CD4-positive, alpha-beta T cell (primary cell): Measurements from ENCODE around the gene LRP1B. TPM values are rescaled to one million over a fixed set of nuclear protein-coding genes. Genes with fewer than 3 reads are reported as not detected.

Experiments used
- ATAC-seq: fragments of 200-7000 bp; cut with Tn5 transposase; one replicate; pipeline ENCODE4 v1.10.0; 2022; ENCODE audit warnings: mild to moderate bottlenecking; ENCODE audit not compliant: poor library complexity
- CTCF ChIA-PET: fragments of 350-600 bp; sonication (Branson Sonifier 250); formaldehyde crosslinking; loops from one replicate; lab custom pipeline; 2021; ENCODE audit warnings: antibody characterized with exemption, inconsistent platforms; lab: Charles Lee
- POLR2A ChIA-PET: fragments of 350-600 bp; sonication (Branson Sonifier 250); formaldehyde crosslinking; loops from one replicate; lab custom pipeline; 2021; ENCODE audit warnings: antibody characterized with exemption, inconsistent platforms; lab: Charles Lee
- DNase-seq, 14 experiments: peaks; one replicate each; pipeline ENCODE4 v3.0.0-alpha.2; 2013 to 2020; ENCODE audit warnings: mixed read lengths in 2 of 14
- H3K27ac ChIP-seq, 2 donors: one replicate each; pipeline versions ENCODE4 v1.5.1 to v1.7.0; 2013; ENCODE audit warnings: low read length in 2 of 2, low read depth in 1 of 2, mild to moderate bottlenecking in 1 of 2
- H3K27me3 ChIP-seq, 2 experiments: 1 replicate in 1 of 2; 2 replicates in 1 of 2; pipeline versions ENCODE4 v1.6.1 to v1.7.0; 2013; ENCODE audit warnings: low read length in 2 of 2, control low read depth in 1 of 2, mild to moderate bottlenecking in 1 of 2, moderate library complexity in 1 of 2; ENCODE audit not compliant: insufficient read depth in 2 of 2, control insufficient read depth in 1 of 2
- H3K36me3 ChIP-seq: one replicate; pipeline ENCODE4 v1.6.1; 2013; ENCODE audit warnings: low read length, control low read depth; ENCODE audit not compliant: insufficient read depth
- H3K4me1 ChIP-seq: one replicate; pipeline ENCODE4 v1.6.1; 2013; ENCODE audit warnings: low read length, control low read depth; ENCODE audit not compliant: insufficient read depth
- H3K4me3 ChIP-seq: one replicate; pipeline ENCODE4 v1.5.1; 2013; ENCODE audit warnings: mild to moderate bottlenecking, low read length, moderate library complexity
- H3K9me3 ChIP-seq, 2 experiments: 1 replicate in 1 of 2; 2 replicates in 1 of 2; pipeline versions ENCODE4 v1.6.1 to v1.7.0; 2013; ENCODE audit warnings: low read length in 2 of 2, mild to moderate bottlenecking in 2 of 2, control low read depth in 1 of 2, moderate library complexity in 1 of 2; ENCODE audit not compliant: control insufficient read depth in 1 of 2, insufficient read depth in 1 of 2
- H3K27ac Mint-ChIP-seq: one replicate; pipeline ENCODE4 v1.8.0; 2020; ENCODE audit warnings: mixed read lengths
- H3K27me3 Mint-ChIP-seq: one replicate; pipeline ENCODE4 v1.8.0; 2021; ENCODE audit warnings: mixed read lengths
- H3K36me3 Mint-ChIP-seq: one replicate; pipeline ENCODE4 v1.8.0; 2021; ENCODE audit warnings: low read depth, mixed read lengths
- H3K4me1 Mint-ChIP-seq: one replicate; pipeline ENCODE4 v1.8.0; 2021; ENCODE audit warnings: low read depth, mixed read lengths
- H3K4me3 Mint-ChIP-seq: one replicate; pipeline ENCODE4 v1.8.0; 2020; ENCODE audit warnings: mild to moderate bottlenecking, mixed read lengths
- H3K9me3 Mint-ChIP-seq: one replicate; pipeline ENCODE4 v1.8.0; 2020; ENCODE audit warnings: mixed read lengths
- CTCF ChIP-seq: fragments of 200-600 bp; IDR thresholded peaks from one replicate; pipeline ENCODE4 v1.8.0; 2022; ENCODE audit warnings: antibody characterized with exemption, mild to moderate bottlenecking
- intact Hi-C, 2 experiments: fragments of 100-400 bp; cut with DNase I in 1 of 2; cut with micrococcal nuclease in 1 of 2; formaldehyde crosslinking; loops; one replicate each; pipeline versions ENCODE4 v1.15.1 to v1.9.0; 2023 to 2025; cut with DNase I, micrococcal nuclease
- total RNA-seq, 174 experiments: library from RNA in 2 of 174; stranded (reverse) in 2 of 174; gene quantifications; one replicate each; pipeline ENCODE4 v1.2.3 and lab custom pipeline; 2021 to 2026

The LRP1B gene
- total RNA-seq, 2 experiments from 2014 or later = not detected

DNA sequence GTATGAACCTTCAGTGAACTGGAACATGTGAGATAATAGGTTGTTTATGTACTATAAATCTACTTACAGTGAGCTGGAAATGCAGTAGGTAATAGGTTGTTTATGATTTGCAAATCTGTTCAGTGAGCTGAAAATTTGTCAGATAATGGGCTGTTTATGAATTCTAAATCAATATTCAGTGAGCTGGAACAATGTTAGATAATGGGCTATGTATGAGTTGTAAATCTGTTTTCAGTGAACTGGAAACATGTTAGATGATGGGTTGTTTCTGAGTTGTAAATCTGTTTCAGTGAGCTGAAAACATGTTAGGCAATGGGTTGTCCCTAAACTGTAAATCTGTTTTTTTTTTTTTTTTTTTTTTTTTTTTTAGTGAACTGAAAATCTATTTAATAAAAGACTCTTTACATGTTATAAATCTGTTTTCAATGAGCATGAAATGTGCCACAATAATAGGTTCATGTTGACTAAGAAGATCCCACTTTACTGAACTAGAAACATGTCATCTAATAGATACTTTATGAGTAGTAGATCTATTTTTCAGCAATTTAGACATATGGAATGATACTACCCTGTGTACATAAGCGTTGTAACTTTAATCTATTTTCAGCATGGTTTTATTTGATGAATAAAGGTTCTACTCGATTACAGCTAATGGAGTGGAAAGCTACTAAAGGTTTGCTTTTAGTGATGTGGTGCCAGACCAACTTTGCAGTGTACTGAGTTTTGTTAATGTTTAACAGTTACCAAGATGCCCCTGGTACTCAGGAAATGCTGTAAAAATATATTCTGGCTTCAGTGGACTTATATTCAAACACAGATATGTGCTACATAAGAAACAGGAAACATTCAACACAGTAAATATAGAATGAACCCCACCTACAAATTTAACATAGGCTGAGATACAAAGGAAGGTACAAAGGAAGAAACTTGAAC, 1471.8 kb downstream of the LRP1B start:
- ATAC-seq (no peak), DNase-seq (no peak)
- no peak overlapping the region for H3K4me3 ChIP-seq
- no peaks in the 10 kb centered on the region for H3K4me1 ChIP-seq
- ChIA-PET CTCF (no interaction called here), POLR2A (no interaction called here)
- Mint-ChIP-seq H3K4me3 (no peak overlapping the region), H3K27ac (no peak overlapping the region), H3K4me1 (no peaks in the 10 kb centered on the region), H3K9me3 (peaks cover 3% of the 10 kb centered on the region), H3K36me3 (no peaks in the 10 kb centered on the region), H3K27me3 (no peaks in the 10 kb centered on the region)
- intact Hi-C loops = no loop called here
- no peaks in the 10 kb centered on the region for H3K36me3 ChIP-seq
- H3K27ac ChIP-seq = no peak overlapping the region
- H3K9me3 ChIP-seq = peaks cover 0 to 4% of the 10 kb centered on the region in 2 experiments
- no peak for TF ChIP-seq CTCF
- no peaks in the 10 kb centered on the region for H3K27me3 ChIP-seq

DNA sequence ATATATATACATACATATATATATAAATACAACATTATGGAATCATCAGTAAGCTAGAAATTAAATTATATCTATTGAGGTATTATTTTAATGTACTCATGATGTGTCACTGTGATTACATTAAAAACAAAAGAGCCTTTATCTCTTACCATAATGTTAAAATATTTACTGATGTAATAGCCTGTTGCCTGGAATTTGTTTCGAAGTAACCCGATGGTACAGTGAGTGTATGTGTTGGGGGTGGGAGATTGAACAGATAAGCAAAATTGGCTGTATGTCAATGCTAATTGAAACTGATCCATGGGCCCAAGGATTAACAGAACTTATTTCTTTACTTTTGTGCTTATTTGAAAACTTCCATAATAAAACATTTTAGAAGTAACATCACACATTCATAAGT, 1473.2 kb downstream of the LRP1B start:
- H3K27ac ChIP-seq = no peak overlapping the region
- no peaks in the 10 kb centered on the region for H3K4me1 Mint-ChIP-seq
- no peaks in the 10 kb centered on the region for H3K27me3 ChIP-seq
- H3K4me1 ChIP-seq = no peaks in the 10 kb centered on the region
- peaks cover 3% of the 10 kb centered on the region for H3K9me3 Mint-ChIP-seq
- no peaks in the 10 kb centered on the region for H3K36me3 Mint-ChIP-seq
- no peak overlapping the region for H3K4me3 Mint-ChIP-seq
- H3K27me3 Mint-ChIP-seq = no peaks in the 10 kb centered on the region
- ATAC-seq = no peak
- H3K4me3 ChIP-seq = no peak overlapping the region
- no peaks in the 10 kb centered on the region for H3K36me3 ChIP-seq
- TF ChIP-seq CTCF = no peak
- no peak for DNase-seq
- intact Hi-C loops = no loop called here
- POLR2A ChIA-PET = no interaction called here
- no peak overlapping the region for H3K27ac Mint-ChIP-seq
- CTCF ChIA-PET = no interaction called here
- peaks cover 0 to 4% of the 10 kb centered on the region in 2 experiments for H3K9me3 ChIP-seq

GRCh38 chr2:140654565-140654964, 1476.3 kb downstream of the LRP1B start:
- Histone ChIP-seq H3K9me3 (peaks cover 0 to 4% of the 10 kb centered on the region in 2 experiments), H3K4me3 (no peak overlapping the region), H3K4me1 (no peaks in the 10 kb centered on the region), H3K27me3 (no peaks in the 10 kb centered on the region), H3K27ac (no peak overlapping the region), H3K36me3 (no peaks in the 10 kb centered on the region)
- POLR2A ChIA-PET = no interaction called here
- Mint-ChIP-seq H3K27ac (no peak overlapping the region), H3K36me3 (no peaks in the 10 kb centered on the region), H3K4me3 (no peak overlapping the region), H3K27me3 (no peaks in the 10 kb centered on the region), H3K9me3 (peaks cover 5% of the 10 kb centered on the region), H3K4me1 (no peaks in the 10 kb centered on the region)
- DNase-seq (no peak), ATAC-seq (no peak)
- TF ChIP-seq CTCF = no peak
- CTCF ChIA-PET = no interaction called here
- intact Hi-C loops = no loop called here
